ENCODE data around the gene AKR1C1. TPM values are rescaled to one million over a fixed set of nuclear protein-coding genes. Genes with fewer than 3 reads are reported as not detected.
"Not testable (repeated sequence)": the region's sequence is repeated elsewhere in the genome, so short reads cannot be mapped to it uniquely, and the experiment has no call there.

Gene AKR1C1
- total and polyA plus RNA-seq, 3 donors from 2014 or later = 23.2 to 30.8 (median 26.3) TPM

GRCh38 chr10:4984223-4984622 lies 21.0 kb downstream of the AKR1C1 start:
- DNase-seq = no peak
- TF ChIP-seq CTCF (IDR thresholded peaks at IDR 0.05) = no peak
- no peak for TF ChIP-seq POLR2A (IDR thresholded peaks at IDR 0.05)
- 98 to 100% methylated on average over 8 to 10 of the region's 10 CpGs for WGBS, 2 donors
- Histone ChIP-seq H3K27ac (no peak overlapping the region), H3K36me3 (ENCODE audit: low read depth, missing control alignments) (no peaks in the 10 kb centered on the region), H3K4me1 (peaks cover 24% of the 10 kb centered on the region), H3K4me3 (no peak overlapping the region), H3K27me3 (no peaks in the 10 kb centered on the region), H3K9me3 (no peaks in the 10 kb centered on the region)
- intact Hi-C loops (cut with DNase I; ENCODE audit: low total_unique reads) = loop anchor here (10.0 kb wide), 1 partner anchor 139 kb away; no protein-coding TSS in a partner anchor

- TF ChIP-seq CTCF (IDR thresholded peaks at IDR 0.05) = no peak
- TF ChIP-seq POLR2A (IDR thresholded peaks at IDR 0.05) = no peak
- Histone ChIP-seq H3K4me3 (no peak overlapping the region), H3K27ac (no peak overlapping the region), H3K4me1 (peaks cover 24% of the 10 kb centered on the region), H3K9me3 (no peaks in the 10 kb centered on the region), H3K36me3 (ENCODE audit: low read depth, missing control alignments) (no peaks in the 10 kb centered on the region), H3K27me3 (no peaks in the 10 kb centered on the region)
- intact Hi-C loops (cut with DNase I; ENCODE audit: low total_unique reads) = loop anchor here (10.0 kb wide), 1 partner anchor 140 kb away; no protein-coding TSS in a partner anchor
- WGBS, 2 donors = 47 to 54% methylated on average over 7 of the region's 7 CpGs
- no peak for DNase-seq
These were observed 21.9 kb downstream of the AKR1C1 start for GRCh38 chr10:4984971-4985594.

DNA sequence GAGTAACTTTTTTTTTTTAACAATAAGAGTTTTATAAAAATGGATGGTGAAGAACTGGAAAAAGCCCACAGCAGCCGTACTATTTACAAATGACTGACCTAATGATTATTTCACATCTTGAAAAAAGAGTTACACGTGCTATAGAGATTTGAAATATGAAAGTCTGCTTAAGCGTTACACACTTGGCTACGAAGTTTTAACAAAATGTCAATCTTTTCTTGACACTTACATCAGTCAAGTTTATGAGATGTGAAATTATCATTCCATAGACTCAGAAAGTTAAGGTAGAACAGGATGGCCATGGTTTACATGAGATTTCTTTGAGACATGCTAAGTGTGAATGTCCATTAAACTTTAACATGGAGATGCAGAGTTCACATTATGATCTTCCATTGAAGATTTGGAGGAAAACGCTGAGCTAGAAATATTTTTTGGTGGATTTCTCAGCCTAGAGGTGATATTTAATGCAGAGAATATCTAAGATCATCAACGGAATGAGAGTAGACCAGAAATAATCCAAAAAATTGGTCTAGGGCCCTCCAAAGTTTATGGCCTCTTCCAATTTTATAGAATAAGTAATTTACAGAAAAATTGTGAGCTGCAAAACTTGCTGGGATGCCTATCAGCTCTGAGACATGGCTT lies 24.9 kb downstream of the AKR1C1 start:
- not testable (repeated sequence) for H3K9me3 ChIP-seq; H3K27me3 ChIP-seq; H3K27ac ChIP-seq; H3K4me3 ChIP-seq; H3K36me3 ChIP-seq (ENCODE audit: low read depth, missing control alignments); DNase-seq; H3K4me1 ChIP-seq
- 94 to 98% methylated on average over 6 of the region's 6 CpGs for WGBS, 2 donors
- intact Hi-C loops (cut with DNase I; ENCODE audit: low total_unique reads) = loop anchor here (10.0 kb wide), 1 partner anchor 143 kb away; no protein-coding TSS in a partner anchor

GRCh38 chr10:4990217-4990616 lies 27.0 kb downstream of the AKR1C1 start:
- intact Hi-C loops (cut with DNase I; ENCODE audit: low total_unique reads) = no loop called here
- no peaks in the 10 kb centered on the region for H3K27me3 ChIP-seq
- H3K9me3 ChIP-seq = no peaks in the 10 kb centered on the region
- no peak overlapping the region for H3K27ac ChIP-seq
- H3K36me3 ChIP-seq (ENCODE audit: low read depth, missing control alignments) = no peaks in the 10 kb centered on the region
- H3K4me1 ChIP-seq = peaks cover under 1% of the 10 kb centered on the region
- no peak overlapping the region for H3K4me3 ChIP-seq
- TF ChIP-seq POLR2A (IDR thresholded peaks at IDR 0.05) = no peak
- no peak for TF ChIP-seq CTCF (IDR thresholded peaks at IDR 0.05)
- DNase-seq = no peak
- 94 to 97% methylated on average over 2 of the region's 2 CpGs for WGBS, 2 donors

GRCh38 chr10:4991463-4991862 lies 28.2 kb downstream of the AKR1C1 start:
- H3K4me3 ChIP-seq; H3K27ac ChIP-seq; intact Hi-C loops (cut with DNase I; ENCODE audit: low total_unique reads); DNase-seq; H3K4me1 ChIP-seq; H3K36me3 ChIP-seq (ENCODE audit: low read depth, missing control alignments); H3K9me3 ChIP-seq; H3K27me3 ChIP-seq: not testable (repeated sequence)
- WGBS, 2 donors = 93% methylated on average over 2 of the region's 6 CpGs

- DNase-seq; H3K4me3 ChIP-seq; H3K27ac ChIP-seq; intact Hi-C loops (cut with DNase I; ENCODE audit: low total_unique reads); H3K9me3 ChIP-seq; H3K27me3 ChIP-seq; H3K36me3 ChIP-seq (ENCODE audit: low read depth, missing control alignments); H3K4me1 ChIP-seq: not testable (repeated sequence)
- WGBS, 2 donors = 83 to 93% methylated on average over 10 of the region's 10 CpGs
These were observed 29.3 kb downstream of the AKR1C1 start for GRCh38 chr10:4992564-4992963.

GRCh38 chr10:4994260-4994659 lies 31.0 kb downstream of the AKR1C1 start:
- H3K4me1 ChIP-seq; H3K36me3 ChIP-seq (ENCODE audit: low read depth, missing control alignments); H3K27ac ChIP-seq; H3K4me3 ChIP-seq; H3K27me3 ChIP-seq; intact Hi-C loops (cut with DNase I; ENCODE audit: low total_unique reads); H3K9me3 ChIP-seq; DNase-seq: not testable (repeated sequence)

Measured in testis (tissue), 3 donors.